ENCODE measurements around the gene GNB1L.

DNA sequence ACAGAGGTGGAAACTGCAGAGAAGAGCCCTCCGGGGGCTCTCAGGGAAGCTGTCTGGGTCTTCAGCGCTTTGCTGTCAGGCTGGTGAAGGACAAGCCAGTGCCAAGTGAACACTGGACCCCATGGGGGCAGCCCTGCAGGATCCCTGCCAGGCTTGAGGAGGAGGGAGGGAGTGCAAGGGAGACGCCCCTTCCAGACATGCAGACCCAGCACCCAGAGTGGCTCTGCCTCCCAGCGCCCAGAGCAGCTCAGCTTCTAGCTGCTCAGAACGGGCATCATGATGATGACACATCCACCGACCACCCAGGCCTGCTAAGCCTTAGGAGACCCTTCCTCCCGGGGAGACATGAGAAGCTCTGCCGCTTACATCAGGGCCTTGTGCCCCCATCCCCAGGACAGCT lies 54.4 kb downstream of the GNB1L start:
- TF ChIP-seq, protein P1, sequence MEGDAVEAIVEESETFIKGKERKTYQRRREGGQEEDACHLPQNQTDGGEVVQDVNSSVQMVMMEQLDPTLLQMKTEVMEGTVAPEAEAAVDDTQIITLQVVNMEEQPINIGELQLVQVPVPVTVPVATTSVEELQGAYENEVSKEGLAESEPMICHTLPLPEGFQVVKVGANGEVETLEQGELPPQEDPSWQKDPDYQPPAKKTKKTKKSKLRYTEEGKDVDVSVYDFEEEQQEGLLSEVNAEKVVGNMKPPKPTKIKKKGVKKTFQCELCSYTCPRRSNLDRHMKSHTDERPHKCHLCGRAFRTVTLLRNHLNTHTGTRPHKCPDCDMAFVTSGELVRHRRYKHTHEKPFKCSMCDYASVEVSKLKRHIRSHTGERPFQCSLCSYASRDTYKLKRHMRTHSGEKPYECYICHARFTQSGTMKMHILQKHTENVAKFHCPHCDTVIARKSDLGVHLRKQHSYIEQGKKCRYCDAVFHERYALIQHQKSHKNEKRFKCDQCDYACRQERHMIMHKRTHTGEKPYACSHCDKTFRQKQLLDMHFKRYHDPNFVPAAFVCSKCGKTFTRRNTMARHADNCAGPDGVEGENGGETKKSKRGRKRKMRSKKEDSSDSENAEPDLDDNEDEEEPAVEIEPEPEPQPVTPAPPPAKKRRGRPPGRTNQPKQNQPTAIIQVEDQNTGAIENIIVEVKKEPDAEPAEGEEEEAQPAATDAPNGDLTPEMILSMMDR (IDR thresholded peaks at IDR 0.05) = no peak
- no peak for TF ChIP-seq EZH2 (IDR thresholded peaks at IDR 0.05; ENCODE audit: borderline replicate concordance, insufficient read depth, low read depth, low read length, poor library complexity, severe bottlenecking)

Data from B cell (primary cell).